Erythroblast (primary cell): Measurements from ENCODE around the gene GPC6.

Experiments used
- GATA1 ChIP-seq: IDR thresholded peaks from 2 replicates; pipeline ENCODE4 v1.6.1; 2011; ENCODE audit warnings: low read depth, mild to moderate bottlenecking, control low read depth, low read length, moderate library complexity
- POLR2A ChIP-seq: IDR thresholded peaks from 2 replicates; pipeline ENCODE4 v1.6.1; 2011; ENCODE audit warnings: mild to moderate bottlenecking, low read length

GRCh38 chr13:93307136-93307535, 80.5 kb downstream of the GPC6 start:
- TF ChIP-seq POLR2A, result no peak
- TF ChIP-seq GATA1, result no peak
